HepG2 (cell line): ENCODE measurements around the gene CBLB. TPM values are rescaled to one million over a fixed set of nuclear protein-coding genes. Genes with fewer than 3 reads are reported as not detected.

Experiments used
- ATAC-seq: fragments of 200-7000 bp; cut with Tn5 transposase; 3 replicates; pipeline ENCODE4 v1.9.1; 2020; ENCODE audit warnings: mild to moderate bottlenecking, moderate library complexity
- BruUV-seq: library from RNA; stranded (reverse); fragments of 400-500 nt; replicated peaks from 2 replicates; lab custom pipeline; 2021; lab: Mats Ljungman, UMichigan
- CTCF ChIA-PET: fragments of 300-600 bp; formaldehyde crosslinking; extraction: SDS; loops from one replicate; lab custom pipeline; 2021; ENCODE audit warnings: low total read pairs, inconsistent platforms, low intra/inter-chr PET ratio; lab: Yijun Ruan, JAX
- POLR2A ChIA-PET: fragments of 350-600 bp; sonication (Branson Sonifier 250); formaldehyde crosslinking; loops from one replicate; lab custom pipeline; 2020; ENCODE audit warnings: antibody characterized with exemption, inconsistent platforms; lab: Yijun Ruan, JAX
- DNase-seq: peaks from one replicate; pipeline ENCODE4 v3.0.0-alpha.2; 2015; ENCODE audit warnings: low spot score
- FAIRE-seq: peaks from 3 replicates; lab custom pipeline; 2011; peaks lifted over from hg19 to GRCh38; lab: Jason Lieb, UNC
- H2AFZ ChIP-seq: one replicate; pipeline ENCODE4 v1.6.1; 2011; ENCODE audit warnings: low read length, inconsistent platforms
- H3K27ac ChIP-seq: fragments of 300-600 bp; 3 replicates; pipeline ENCODE4 v1.8.0; 2011; ENCODE audit warnings: mixed run types, mild to moderate bottlenecking, mixed read lengths, low read length, inconsistent platforms; ENCODE audit not compliant: insufficient read depth; ENCODE audit errors: extremely low read length
- H3K27me3 ChIP-seq, 2 experiments: fragments of 200-600 bp in 1 of 2; 2 replicates in 1 of 2; 3 replicates in 1 of 2; pipeline versions ENCODE4 v1.6.0 to v1.8.0; 2011; ENCODE audit warnings: low read length in 2 of 2, mild to moderate bottlenecking in 2 of 2, moderate library complexity in 2 of 2, inconsistent platforms in 1 of 2; ENCODE audit not compliant: insufficient read depth in 2 of 2, control insufficient read depth in 1 of 2
- H3K36me3 ChIP-seq, 2 experiments: fragments of 200-600 bp in 1 of 2; replicated peaks in 1 of 2; 2 replicates in 1 of 2; 3 replicates in 1 of 2; pipeline versions ENCODE4 v1.5.1 to v1.8.0; 2011; ENCODE audit warnings: low read length in 2 of 2, inconsistent platforms in 1 of 2; ENCODE audit not compliant: insufficient read depth in 2 of 2, control insufficient read depth in 1 of 2
- H3K4me1 ChIP-seq: 2 replicates; pipeline ENCODE4 v1.5.1; 2012; ENCODE audit warnings: low read length, inconsistent platforms; ENCODE audit not compliant: insufficient read depth
- H3K4me2 ChIP-seq: 2 replicates; pipeline ENCODE4 v1.6.0; 2011; ENCODE audit warnings: low read depth, low read length, inconsistent platforms
- H3K4me3 ChIP-seq, 3 experiments: fragments of 200-600 bp in 1 of 3; sonication (generic), shearing (Covaris generic) in 1 of 3; replicated peaks in 1 of 3; 2 replicates each; pipeline ENCODE4 v1.5.1; 2011 to 2016; ENCODE audit warnings: low read length in 3 of 3, inconsistent platforms in 2 of 3, low read depth in 2 of 3, mild to moderate bottlenecking in 2 of 3, control low read depth in 1 of 3, mixed read lengths in 1 of 3; ENCODE audit not compliant: insufficient read depth in 1 of 3
- H3K79me2 ChIP-seq: one replicate; pipeline ENCODE4 v1.6.1; 2011; ENCODE audit warnings: low read length, inconsistent platforms; ENCODE audit not compliant: insufficient read depth
- H3K9ac ChIP-seq: 2 replicates; pipeline ENCODE4 v1.6.0; 2011; ENCODE audit warnings: mild to moderate bottlenecking, low read depth, low read length, inconsistent platforms; ENCODE audit not compliant: insufficient read depth
- H3K9me3 ChIP-seq: 2 replicates; pipeline ENCODE4 v1.5.1; 2012; ENCODE audit warnings: mild to moderate bottlenecking, low read length
- H4K20me1 ChIP-seq: 2 replicates; pipeline ENCODE4 v1.6.0; 2011; ENCODE audit warnings: inconsistent platforms, mild to moderate bottlenecking, low read length, moderate library complexity; ENCODE audit not compliant: insufficient read depth
- FOXO4 ChIP-seq: sonication (generic); formaldehyde crosslinking; conservative IDR thresholded peaks from 2 replicates; pipeline ENCODE4 v1.8.1; 2023; ENCODE audit warnings: missing genetic modification reagents
- KDM5B ChIP-seq: sonication (generic); formaldehyde crosslinking; IDR thresholded peaks from 2 replicates; pipeline ENCODE4 v1.4.0; 2020; ENCODE audit warnings: missing genetic modification reagents, mild to moderate bottlenecking, borderline replicate concordance
- KLF6 ChIP-seq: IDR thresholded peaks from 2 replicates; pipeline ENCODE4 v1.8.0; 2016; ENCODE audit warnings: missing biosample characterization, missing genetic modification reagents
- NR2F2 ChIP-seq: IDR thresholded peaks from 2 replicates; pipeline ENCODE4 v1.6.1; 2012; ENCODE audit warnings: low read depth, inconsistent platforms, borderline replicate concordance
- NR2F6 ChIP-seq, 2 experiments: IDR thresholded peaks; 2 replicates each; pipeline ENCODE4 v1.6.1; 2016; ENCODE audit warnings: antibody characterized with exemption in 1 of 2, mild to moderate bottlenecking in 1 of 2
- ZBTB34 ChIP-seq: sonication (generic); formaldehyde crosslinking; IDR thresholded peaks from 2 replicates; pipeline ENCODE4 v1.8.0; 2022; ENCODE audit warnings: mild to moderate bottlenecking, missing genetic modification reagents
- ZFP37 ChIP-seq: sonication (generic); formaldehyde crosslinking; IDR thresholded peaks from 2 replicates; pipeline ENCODE4 v1.4.0; 2020; ENCODE audit warnings: missing genetic modification reagents, borderline replicate concordance
- ZSCAN31 ChIP-seq: sonication (generic); formaldehyde crosslinking; IDR thresholded peaks from 2 replicates; pipeline ENCODE4 v1.5.0; 2020; ENCODE audit warnings: low read depth, mild to moderate bottlenecking, missing genetic modification reagents
- WGBS: methylation state at CpG from one replicate; pipeline ENCODE4 v1.1.6; 2017; ENCODE audit warnings: low lambda C conversion rate; 5-methylcytosine and 5-hydroxymethylcytosine counted together
- in situ Hi-C: cut with HindIII; loops from 2 replicates; pipeline ENCODE4 v1.10.0; 2017; ENCODE audit warnings: low pct_unique_long_range_greater_than_20kb; ENCODE audit not compliant: extremely low pct_ligation_motif_present
- intact Hi-C: fragments of 100-400 bp; cut with micrococcal nuclease; formaldehyde crosslinking; loops from one replicate; pipeline ENCODE4 v1.10.0; 2022; ENCODE audit not compliant: unreplicated experiment
- polyA plus RNA-seq, 8 experiments: library from polyadenylated mRNA; depleted of rRNA in 3 of 8; stranded (reverse) in 7 of 8; unstranded in 1 of 8; fragments of >200 nt; fragmentation: Illumina TruSeq in 4 of 8; extraction: Trizol in 4 of 8; gene quantifications; 2 replicates each; pipeline versions ENCODE4 v1.2.1 to v1.2.3, GENCODE V29; 2011 to 2016; ENCODE audit warnings: low read depth in 4 of 8, missing spikeins in 1 of 8, mixed read lengths in 1 of 8; ENCODE audit not compliant: insufficient read depth in 1 of 8
- total RNA-seq, 5 experiments: library from RNA; depleted of rRNA; stranded (reverse); fragments of >200 nt; fragmentation: Illumina TruSeq; extraction: Trizol; gene quantifications; 2 replicates each; pipeline ENCODE4 v1.2.3, GENCODE V29; 2016; ENCODE audit warnings: low read depth in 1 of 5
- TF ChIP-seq, protein P1 (sequence below): sonication (generic); formaldehyde crosslinking; IDR thresholded peaks from 2 replicates; pipeline ENCODE4 v1.4.0; 2020; ENCODE audit warnings: missing genetic modification reagents

Gene CBLB
- total and polyA plus RNA-seq, 2 of the 13 experiments (the other 11 are each of a cell fraction or from before 2014, with no cell fraction given) = 9.8 to 16.4 TPM

GRCh38 chr3:105858017-105858416 lies 10.8 kb downstream of the CBLB start (continued):
- no peak for TF ChIP-seq FOXO4 (CRISPR knock-in tag)
- TF ChIP-seq NR2F2 = no peak
- TF ChIP-seq, protein P1, sequence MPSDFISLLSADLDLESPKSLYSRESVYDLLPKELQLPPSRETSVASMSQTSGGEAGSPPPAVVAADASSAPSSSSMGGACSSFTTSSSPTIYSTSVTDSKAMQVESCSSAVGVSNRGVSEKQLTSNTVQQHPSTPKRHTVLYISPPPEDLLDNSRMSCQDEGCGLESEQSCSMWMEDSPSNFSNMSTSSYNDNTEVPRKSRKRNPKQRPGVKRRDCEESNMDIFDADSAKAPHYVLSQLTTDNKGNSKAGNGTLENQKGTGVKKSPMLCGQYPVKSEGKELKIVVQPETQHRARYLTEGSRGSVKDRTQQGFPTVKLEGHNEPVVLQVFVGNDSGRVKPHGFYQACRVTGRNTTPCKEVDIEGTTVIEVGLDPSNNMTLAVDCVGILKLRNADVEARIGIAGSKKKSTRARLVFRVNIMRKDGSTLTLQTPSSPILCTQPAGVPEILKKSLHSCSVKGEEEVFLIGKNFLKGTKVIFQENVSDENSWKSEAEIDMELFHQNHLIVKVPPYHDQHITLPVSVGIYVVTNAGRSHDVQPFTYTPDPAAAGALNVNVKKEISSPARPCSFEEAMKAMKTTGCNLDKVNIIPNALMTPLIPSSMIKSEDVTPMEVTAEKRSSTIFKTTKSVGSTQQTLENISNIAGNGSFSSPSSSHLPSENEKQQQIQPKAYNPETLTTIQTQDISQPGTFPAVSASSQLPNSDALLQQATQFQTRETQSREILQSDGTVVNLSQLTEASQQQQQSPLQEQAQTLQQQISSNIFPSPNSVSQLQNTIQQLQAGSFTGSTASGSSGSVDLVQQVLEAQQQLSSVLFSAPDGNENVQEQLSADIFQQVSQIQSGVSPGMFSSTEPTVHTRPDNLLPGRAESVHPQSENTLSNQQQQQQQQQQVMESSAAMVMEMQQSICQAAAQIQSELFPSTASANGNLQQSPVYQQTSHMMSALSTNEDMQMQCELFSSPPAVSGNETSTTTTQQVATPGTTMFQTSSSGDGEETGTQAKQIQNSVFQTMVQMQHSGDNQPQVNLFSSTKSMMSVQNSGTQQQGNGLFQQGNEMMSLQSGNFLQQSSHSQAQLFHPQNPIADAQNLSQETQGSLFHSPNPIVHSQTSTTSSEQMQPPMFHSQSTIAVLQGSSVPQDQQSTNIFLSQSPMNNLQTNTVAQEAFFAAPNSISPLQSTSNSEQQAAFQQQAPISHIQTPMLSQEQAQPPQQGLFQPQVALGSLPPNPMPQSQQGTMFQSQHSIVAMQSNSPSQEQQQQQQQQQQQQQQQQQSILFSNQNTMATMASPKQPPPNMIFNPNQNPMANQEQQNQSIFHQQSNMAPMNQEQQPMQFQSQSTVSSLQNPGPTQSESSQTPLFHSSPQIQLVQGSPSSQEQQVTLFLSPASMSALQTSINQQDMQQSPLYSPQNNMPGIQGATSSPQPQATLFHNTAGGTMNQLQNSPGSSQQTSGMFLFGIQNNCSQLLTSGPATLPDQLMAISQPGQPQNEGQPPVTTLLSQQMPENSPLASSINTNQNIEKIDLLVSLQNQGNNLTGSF = no peak
- no peak for TF ChIP-seq NR2F6 (IDR thresholded peaks at IDR 0.05)
- no peak for TF ChIP-seq NR2F6 (CRISPR knock-in tag; IDR thresholded peaks at IDR 0.05)
- no peak for TF ChIP-seq ZSCAN31

DNA sequence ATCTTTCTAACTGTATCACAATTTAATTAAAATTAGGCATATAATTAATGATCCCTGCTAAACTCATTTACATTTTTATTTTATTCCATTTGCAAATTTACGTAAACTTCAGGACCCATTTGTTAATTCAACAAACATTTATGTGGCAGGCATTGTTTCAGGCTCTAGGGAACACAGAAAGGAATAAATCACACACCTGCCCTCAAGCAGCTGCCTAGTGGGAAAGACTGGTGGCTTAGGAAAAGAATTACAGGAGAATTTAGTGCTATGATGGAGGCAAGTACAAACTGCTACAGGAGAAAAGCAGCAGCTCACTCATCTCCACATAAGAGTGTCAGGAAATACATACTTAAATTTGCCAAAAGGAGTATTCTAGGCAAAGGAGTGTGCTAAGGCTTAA lies 11.2 kb downstream of the CBLB start:
- no peak for ATAC-seq
- Histone ChIP-seq H4K20me1 (peaks cover 30% of the 10 kb centered on the region), H3K27ac (no peak overlapping the region), H2AFZ (no peak overlapping the region), H3K27me3 (no peaks in the 10 kb centered on the region), H3K4me3 (no peak overlapping the region), H3K79me2 (peaks cover 38% of the 10 kb centered on the region), H3K36me3 (peaks cover 1 to 27% of the 10 kb centered on the region in 2 experiments; a peak in 3 of 5 replicates), H3K9ac (no peak overlapping the region), H3K9me3 (no peaks in the 10 kb centered on the region), H3K4me2 (no peak overlapping the region), H3K4me1 (peaks cover 5% of the 10 kb centered on the region)
- intact Hi-C loops (no loop called here), in situ Hi-C loops (no loop called here)
- DNase-seq = no peak
- WGBS = 94% methylated on average over 1 of the region's 1 CpG
- no peak for FAIRE-seq
- no peak for TF ChIP-seq ZBTB34 (CRISPR knock-in tag)
- TF ChIP-seq KDM5B (CRISPR knock-in tag) = no peak
- TF ChIP-seq ZFP37 (CRISPR knock-in tag) = no peak
- TF ChIP-seq KLF6 (CRISPR knock-in tag) = no peak
- ChIA-PET POLR2A (no interaction called here), CTCF (no interaction called here)
- BruUV-seq = no TSS peak
